GM12873 (cell line): ENCODE results near the gene SBNO1.

Source experiments
- TF ChIP-seq, protein P1 (sequence below): IDR thresholded peaks from 2 replicates; pipeline ENCODE4 v1.5.1; 2012; ENCODE audit warnings: low read depth, mild to moderate bottlenecking, moderate library complexity, low read length, control low read depth; ENCODE audit not compliant: insufficient read depth; ENCODE audit errors: missing control alignments

The SBNO1 gene

DNA sequence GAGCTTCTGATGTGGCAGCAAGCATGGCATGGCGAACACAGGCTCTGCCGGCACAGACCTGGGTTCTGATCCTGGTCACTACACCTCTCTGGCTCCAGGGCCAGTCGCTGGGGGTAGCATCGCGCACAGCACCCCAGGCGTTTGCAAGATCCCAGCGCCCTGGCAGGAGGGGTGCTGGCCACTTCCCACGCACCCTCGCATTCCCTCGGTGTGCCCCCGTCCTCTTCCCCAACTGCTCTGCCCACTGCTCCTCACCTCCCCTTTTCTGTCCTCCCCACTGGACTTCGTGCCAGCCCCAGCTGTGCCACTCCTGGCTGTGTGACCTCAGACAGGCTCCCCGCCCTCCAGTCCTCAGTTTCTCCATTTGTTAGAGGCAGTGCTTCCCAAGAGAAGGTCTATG lies 95.8 kb downstream of the SBNO1 start:
- TF ChIP-seq, protein P1, sequence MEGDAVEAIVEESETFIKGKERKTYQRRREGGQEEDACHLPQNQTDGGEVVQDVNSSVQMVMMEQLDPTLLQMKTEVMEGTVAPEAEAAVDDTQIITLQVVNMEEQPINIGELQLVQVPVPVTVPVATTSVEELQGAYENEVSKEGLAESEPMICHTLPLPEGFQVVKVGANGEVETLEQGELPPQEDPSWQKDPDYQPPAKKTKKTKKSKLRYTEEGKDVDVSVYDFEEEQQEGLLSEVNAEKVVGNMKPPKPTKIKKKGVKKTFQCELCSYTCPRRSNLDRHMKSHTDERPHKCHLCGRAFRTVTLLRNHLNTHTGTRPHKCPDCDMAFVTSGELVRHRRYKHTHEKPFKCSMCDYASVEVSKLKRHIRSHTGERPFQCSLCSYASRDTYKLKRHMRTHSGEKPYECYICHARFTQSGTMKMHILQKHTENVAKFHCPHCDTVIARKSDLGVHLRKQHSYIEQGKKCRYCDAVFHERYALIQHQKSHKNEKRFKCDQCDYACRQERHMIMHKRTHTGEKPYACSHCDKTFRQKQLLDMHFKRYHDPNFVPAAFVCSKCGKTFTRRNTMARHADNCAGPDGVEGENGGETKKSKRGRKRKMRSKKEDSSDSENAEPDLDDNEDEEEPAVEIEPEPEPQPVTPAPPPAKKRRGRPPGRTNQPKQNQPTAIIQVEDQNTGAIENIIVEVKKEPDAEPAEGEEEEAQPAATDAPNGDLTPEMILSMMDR: no peak

DNA sequence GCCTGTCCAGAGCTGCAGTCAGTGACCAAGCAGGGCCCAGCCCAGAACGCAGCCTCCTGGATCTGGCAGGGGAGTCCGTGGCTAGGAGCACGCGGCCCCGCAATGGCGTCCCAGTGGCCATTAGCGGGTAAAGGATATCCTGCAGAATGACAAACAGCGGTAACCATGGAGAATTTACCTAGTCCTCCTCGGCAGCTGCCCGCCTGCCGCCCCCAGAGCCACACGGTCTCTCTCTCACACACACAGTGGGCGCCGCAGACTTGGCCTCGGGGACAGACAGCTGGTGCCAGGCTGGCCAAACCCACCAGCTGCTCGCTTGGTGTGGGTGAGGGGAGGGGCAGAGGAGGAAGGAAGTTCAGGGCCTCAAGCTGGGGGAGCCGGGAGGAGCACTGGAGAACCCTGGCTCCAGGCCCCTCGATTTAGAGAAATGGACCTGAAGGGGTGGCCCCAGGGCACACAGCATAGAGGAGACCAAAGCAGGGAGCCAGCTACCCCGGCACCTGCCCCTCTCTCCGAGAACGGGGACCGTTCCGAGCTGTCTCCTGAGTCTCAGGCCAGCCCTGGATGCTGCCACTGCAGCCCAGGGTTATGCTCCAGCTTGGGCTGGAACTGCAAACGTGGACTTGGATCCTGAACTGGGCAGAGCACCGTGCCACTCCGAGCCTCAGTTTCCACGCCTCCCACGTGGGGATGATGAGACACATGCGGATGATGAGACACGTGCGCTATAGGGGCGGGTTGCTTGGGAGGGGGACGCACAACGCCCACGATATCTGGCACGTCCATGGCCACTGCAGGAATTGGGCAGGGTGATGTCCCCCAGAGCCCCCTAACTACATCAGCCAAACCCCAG lies 96.4 kb downstream of the SBNO1 start:
- TF ChIP-seq, protein P1: no peak

DNA sequence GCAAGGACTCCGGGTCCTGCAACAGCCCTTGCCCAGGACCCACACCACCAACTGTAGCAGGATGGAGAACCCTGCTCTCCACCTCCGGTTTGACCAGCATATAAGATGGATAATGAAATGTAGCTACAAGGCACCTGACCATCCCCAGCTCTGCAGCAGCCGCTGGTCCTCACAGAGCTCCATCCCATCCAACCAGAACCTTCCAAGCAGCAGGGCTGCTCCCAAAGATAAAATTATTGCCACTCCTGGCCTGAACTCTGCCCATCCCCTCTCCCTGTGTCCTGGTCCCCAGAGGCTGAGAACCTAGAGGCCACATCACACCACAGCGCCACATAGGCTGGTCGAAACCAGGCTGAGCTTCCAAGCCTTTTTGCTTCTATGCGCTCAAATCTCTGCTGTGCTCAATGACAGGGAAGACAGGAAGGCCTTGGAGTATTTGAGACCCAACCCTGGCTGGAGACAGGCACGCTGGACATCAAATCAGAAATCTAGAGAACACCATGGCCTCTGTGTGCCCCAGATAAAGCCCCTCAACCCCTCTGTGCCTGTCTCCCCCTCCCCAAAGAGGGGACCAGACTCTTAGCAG lies 97.2 kb downstream of the SBNO1 start:
- TF ChIP-seq, protein P1: no peak

DNA sequence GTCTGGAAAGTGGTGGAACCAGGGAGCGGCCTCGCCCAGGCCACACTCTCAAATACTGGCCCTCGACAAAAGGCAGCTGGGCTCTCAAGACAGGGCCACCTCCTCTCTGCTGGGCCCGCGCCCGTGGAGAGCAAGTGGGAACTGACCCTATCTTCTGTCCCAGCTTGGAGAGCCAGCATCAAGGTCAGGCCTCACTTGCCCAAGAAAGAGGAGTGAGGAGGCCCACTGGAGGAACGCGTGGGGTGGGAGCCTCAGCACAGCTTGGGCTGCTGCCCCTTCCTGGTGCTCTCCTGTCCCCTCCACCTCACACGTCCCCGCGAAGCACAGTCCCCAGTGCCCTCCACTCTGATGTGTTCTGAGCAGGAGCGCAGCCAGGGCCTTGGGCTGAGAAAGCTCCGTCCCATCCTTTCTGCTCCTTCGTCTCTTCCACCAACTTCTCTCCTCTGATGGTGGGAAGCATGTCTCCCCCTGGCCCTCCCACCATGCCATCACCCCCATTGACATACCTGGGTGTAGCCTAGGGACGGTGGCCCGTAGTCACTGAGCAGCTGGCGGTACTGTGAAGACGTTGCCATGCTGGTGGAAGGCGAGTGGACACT lies 97.9 kb downstream of the SBNO1 start:
- TF ChIP-seq, protein P1: no peak

DNA sequence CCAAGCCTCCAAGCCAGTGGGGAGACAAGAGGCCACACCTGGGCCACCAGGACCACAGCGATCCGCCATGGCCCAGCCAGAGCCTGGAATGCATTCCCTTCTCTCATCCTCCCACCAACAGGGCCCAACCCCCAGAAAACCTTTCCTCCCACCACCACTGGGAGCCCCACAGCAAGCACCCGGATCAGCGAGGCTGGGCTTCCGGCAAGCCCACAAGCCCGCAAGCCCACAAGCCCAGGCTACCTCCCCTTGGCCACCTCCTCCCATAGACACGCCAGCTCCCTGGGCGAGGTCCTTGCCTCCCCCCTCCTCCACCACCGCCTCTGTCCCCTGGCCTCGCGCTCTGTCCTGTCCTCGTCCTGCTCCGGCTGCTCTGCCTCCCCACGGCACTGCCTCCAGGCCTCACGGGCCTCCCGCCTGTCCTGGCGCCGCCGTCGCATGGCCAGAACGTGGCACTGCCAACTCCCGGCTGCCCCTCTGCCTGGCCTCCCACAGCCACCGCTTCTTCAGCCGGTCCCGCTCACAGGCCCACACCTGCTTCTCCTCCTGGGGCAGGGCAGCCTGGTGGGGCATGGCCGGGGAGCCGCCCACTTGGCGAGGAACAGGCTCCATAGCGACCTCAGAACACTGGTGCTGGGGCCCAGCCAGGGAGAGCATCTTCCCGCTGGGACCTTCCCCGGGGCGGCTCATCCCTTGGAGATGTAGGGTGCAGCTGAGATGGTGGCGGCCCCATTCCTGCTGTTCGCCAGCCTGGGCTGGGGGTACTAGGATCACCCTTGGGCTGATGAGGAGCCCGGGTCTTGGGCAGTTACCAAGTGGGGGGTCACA lies 98.6 kb downstream of the SBNO1 start:
- TF ChIP-seq, protein P1: no peak

DNA sequence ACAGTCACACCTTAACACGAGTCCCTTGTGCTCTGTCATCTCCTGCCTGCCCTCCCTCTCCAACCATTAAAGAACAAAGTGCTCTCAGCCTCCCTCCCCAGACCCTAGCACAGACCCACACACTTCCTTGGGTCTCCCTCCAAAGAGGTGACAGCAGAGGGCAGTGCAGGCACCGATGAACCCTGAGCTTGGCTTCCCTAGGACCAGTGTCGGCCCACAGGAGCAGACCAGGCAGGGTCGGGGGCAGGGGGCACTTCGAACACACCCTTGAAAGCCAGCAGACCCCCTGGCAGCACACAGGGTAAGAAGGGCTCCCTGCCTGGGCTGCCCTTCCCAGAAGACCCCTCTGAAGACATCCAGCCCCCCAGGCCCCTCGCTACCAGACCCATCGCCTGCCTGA lies 100.0 kb downstream of the SBNO1 start:
- TF ChIP-seq, protein P1: peak; percentile 52
